HG03342 (cell line): Measurements from ENCODE around the gene KCNC1.

Experiments
- ATAC-seq: cut with Tn5 transposase; IDR thresholded peaks from one replicate; pipeline ENCODE4 v1.9.1; 2021; ENCODE audit warnings: mild to moderate bottlenecking, moderate library complexity; ENCODE audit not compliant: unreplicated experiment

Gene KCNC1

GRCh38 chr11:17788084-17788483 lies 53.5 kb downstream of the KCNC1 start:
- ATAC-seq, result no peak

GRCh38 chr11:17790453-17790852 lies 55.9 kb downstream of the KCNC1 start:
- ATAC-seq, result no peak

DNA sequence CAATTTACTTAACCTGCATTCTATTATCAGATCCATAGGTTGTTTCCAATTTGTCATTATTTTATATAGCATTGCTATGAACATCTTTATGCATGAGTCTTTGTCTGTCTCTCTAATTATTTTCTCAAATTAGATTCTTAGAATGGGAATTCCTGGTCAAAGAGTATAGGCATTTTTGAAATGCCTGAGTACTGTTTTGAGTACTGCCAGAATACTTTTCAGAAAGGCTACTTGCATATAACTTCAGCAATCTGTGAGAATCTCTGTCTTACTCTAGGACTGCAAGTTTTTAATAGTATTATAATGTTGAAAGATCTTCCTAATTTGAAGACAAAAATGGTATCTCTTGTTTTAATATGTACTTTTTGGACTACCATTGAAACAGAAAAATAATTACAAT lies 56.6 kb downstream of the KCNC1 start:
- ATAC-seq, result no peak

DNA sequence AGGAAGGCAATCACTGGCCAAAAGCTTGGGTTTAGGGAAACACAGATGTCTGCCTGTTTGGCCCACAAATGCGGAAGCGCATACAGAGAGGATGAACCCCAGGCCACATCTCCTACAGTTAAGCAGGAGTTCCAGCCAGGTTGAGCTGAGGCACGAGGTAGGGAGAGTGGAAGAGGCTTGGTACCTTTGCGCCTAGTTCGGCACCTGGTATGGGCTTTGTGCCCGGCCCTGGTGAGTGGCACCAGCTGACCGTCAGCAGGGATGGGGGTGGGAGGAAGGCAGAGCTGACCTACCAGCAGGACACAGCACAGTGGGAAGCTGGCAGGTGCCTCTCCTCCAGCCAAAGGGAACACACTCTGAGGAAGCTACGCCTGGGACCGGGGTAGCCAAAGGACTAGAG lies 57.6 kb downstream of the KCNC1 start:
- ATAC-seq, result no peak

- no peak for ATAC-seq
Measured at GRCh38 chr11:17793642-17794170, 59.1 kb downstream of the KCNC1 start.

- ATAC-seq, result no peak
Measured at GRCh38 chr11:17794981-17795380, 60.4 kb downstream of the KCNC1 start.

DNA sequence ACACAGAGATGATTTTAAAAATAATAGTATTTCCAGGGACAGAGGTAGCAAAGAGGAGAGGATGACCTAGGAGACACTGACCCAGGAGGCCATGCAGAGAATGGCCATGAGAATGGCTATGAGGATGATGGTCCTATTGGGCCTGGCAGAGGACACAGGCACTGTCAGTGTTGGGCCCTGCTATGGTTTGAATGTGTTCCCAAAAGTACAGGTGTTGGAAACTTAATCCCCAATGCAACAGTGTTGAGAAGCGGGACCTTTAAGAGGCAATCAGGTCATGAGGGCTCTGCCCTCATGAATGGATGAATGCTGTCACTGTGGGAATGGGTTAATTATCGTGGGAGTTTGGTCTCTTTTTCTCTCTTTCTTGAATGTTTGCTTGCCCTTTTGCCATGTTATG lies 61.6 kb downstream of the KCNC1 start:
- no peak for ATAC-seq

DNA sequence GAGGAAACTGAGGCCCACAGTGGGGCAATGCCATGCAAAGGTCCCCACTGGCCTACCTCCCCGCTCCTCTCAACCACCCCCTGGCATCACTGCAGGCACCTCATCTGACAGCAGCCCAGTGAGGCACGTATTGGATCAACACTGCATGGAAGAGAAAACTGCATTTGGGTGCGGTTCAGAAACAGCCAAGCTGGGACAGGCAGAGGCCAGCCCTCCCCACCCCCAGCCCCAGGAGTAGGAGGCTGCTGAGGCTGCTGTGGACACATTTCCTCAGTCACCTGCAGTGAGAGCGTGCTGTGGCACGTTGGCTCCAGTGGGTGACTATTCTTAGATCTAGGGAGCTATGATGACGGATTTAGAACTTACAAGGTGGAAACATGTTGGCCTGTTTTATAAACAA lies 63.7 kb downstream of the KCNC1 start:
- no peak for ATAC-seq

DNA sequence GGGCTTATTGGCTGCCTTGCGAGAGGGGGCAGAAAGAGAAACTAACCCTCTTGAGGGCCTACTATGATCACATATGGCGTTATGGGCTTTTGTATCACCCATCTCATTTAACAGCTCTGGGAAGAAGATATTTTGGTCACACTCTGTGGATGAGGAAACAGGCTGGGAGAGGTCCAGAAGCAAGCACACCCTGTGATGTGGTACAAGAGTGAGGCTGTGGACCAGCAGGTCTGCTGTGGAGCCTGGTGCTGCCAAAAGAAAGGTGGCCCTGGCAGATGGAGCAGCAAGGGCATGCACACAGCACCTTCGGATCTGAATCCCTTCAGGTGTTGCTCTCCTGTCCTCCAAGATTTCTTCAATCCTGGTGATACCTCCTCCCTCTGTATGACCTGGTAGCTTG lies 64.1 kb downstream of the KCNC1 start:
- no peak for ATAC-seq

GRCh38 chr11:17799147-17799546 lies 64.6 kb downstream of the KCNC1 start:
- no peak for ATAC-seq

DNA sequence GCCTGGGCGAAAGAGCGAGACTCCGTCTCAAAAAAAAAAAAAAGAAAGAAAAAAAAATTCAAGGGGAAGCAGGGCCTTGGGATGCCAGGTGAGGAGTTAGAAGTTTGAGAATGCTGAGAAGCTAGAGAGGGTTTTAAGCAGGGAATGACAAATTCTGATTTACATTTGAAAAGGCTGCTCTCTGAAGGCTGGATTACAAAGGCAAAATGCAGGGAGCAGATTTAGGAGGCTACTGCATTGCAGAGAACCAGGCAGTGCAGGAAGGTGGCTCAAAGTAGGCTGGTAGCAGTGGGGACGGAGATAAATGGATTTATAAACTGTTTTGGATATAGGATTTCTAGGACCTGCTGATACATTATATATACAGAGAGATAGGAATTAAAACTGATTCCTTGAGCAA lies 66.6 kb downstream of the KCNC1 start:
- no peak for ATAC-seq

DNA sequence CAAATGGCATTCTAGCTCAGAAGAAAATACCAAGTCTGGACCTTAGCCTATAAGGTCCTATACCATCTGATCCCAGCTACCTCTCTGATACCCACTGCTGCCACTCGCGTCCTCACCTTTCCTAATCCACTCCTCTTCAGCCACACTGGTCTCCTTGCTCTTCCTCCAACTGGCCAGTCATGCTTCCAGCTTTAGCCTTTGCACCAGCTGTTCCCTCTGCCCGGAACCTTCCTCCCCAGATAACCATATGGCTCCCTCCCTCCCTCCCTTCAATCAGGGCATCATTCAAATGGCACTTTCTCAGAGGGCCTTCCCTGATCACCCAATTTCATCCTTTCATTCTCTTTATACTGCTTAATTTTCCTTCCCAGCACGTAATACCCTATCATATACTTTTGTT lies 67.9 kb downstream of the KCNC1 start:
- no peak for ATAC-seq

GRCh38 chr11:17803754-17804334 lies 69.3 kb downstream of the KCNC1 start:
- no peak for ATAC-seq

- ATAC-seq, result no peak
Measured at GRCh38 chr11:17805043-17805442, 70.5 kb downstream of the KCNC1 start.

DNA sequence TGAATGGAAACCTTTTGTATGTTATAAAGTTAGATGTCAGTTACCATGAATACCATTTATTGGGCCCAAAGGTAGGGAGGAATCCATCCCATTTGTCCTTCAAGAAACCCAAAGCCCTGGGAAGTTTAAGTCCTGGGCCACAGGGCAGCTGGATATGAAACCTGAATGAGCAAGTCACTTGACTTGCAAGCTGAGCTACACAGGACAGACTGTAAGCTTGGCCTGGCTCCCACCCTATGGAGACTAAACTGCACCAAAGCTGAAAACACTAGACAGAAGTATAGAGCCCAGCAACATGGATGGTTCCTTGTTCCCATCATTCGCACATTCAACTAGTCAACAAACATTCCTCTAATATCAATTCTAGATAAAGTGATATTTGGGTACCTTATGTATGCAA lies 71.3 kb downstream of the KCNC1 start:
- no peak for ATAC-seq

DNA sequence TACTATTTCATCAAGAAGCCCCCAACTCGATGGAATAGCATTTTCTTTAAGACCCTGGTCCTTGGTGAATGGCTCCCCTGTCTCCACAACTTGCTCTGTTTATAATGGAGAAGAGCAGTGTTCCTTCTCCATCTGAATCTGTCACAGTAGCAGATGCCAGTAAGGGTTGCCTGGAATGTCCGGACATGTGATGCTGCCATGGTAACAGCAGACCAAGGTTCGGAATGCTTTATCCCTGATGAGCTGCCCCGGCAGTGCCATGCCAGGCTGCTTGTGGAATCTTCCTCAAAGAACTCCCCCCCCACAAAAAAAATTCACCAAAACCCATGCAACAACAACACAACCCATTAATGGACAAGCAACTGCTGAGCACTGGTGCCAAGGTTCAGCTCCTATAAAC lies 72.5 kb downstream of the KCNC1 start:
- ATAC-seq, result no peak

DNA sequence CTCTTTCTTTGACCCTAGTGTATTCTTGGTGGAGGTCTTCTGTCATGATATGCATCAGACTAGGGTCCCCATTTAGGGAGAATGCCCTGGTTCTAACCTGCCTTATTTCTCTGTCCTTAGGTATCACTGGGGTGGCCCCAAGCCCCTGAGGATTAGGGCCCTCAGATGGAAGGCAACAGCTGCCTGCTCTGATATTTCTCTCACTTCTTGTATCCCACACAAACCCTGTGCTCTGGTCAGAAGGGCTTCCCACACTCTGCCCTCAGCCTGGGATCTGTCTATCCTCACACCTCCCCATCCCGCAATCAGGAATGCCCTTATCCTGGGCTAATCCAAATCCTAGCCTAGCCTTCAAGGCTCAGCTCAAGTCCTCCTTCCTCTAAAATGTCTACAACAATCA lies 75.5 kb downstream of the KCNC1 start:
- ATAC-seq, result no peak

DNA sequence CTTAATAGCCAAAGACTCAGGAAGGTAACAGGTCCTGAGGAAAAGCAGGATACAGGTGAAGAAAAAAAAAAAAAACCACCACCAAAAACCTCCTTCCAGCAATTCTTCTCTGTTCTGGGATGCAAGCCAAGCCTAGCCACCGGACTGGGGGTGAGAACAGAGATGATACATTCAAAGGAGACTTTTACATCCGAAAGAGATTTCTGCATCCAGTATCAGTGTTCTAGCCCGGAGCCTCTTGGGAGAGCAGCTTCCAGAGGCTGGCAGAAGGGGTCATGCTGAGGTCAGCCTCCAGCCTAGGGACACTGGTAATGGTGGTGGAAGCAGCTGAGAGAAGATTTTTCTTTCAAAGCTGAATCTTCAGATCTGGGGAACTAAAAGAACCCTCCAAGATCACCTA lies 76.2 kb downstream of the KCNC1 start:
- no peak for ATAC-seq

DNA sequence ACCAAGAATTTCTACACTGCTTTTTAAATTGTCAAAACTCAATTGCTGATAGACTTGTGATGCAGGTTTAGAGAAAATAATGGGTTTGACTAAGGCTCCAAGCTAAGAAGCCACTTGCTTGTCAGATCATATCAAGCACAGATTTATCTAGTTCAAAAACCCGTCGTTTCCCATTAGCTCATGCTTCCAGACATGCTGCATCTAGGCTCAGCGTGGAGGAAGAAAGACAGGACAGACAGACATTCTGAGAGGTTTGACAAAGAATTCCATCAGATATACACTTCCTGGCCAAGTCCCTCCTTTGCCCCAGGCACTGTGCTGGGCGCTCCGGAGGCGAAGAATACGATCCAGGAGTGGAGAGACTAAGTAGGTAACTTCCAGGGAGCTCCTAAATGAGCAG lies 76.8 kb downstream of the KCNC1 start:
- ATAC-seq, result no peak

- ATAC-seq, result no peak
Measured at GRCh38 chr11:17812091-17812864, 77.7 kb downstream of the KCNC1 start.

- ATAC-seq, result no peak
Measured at GRCh38 chr11:17812865-17813187, 78.2 kb downstream of the KCNC1 start.

DNA sequence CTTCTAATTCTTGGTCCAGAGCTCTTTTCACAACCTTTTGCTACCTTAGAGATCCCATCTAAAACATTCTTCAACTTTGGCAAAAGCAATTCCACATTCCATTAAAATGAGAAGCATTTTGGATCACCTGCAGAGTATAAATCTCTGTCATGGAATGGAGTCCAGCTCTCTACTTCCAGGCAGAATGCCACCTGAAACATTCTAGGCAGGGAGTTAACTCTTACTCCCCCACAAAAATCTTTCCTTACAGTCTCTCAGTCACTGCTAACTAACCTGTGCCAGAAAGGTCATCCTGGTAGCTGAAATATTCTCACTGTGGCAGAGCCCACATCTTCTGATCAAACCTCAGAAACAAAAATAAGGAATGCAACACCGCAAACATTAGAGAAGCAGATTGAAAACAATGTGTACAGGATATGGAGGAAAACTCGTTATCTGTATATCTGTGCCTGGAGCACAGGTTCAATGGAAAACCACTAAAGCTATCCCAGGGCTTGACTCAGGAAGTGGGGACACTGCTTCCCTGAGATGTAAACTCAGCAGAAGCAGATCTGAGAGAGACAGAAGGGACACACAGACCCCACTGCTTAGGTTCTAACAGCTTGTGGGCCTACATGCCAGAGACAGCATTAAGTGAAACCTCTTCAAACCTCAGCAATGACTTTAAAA lies 78.9 kb downstream of the KCNC1 start:
- no peak for ATAC-seq
